Astrocyte (in vitro differentiated cells and primary cell): ENCODE results near the gene C16orf82. TPM values are rescaled to one million over a fixed set of nuclear protein-coding genes. Genes with fewer than 3 reads are reported as not detected.

Experiments used
- DNase-seq: peaks from one replicate; pipeline ENCODE4 v3.0.0-alpha.2; 2010; ENCODE audit warnings: low read depth
- FAIRE-seq: peaks from 2 replicates; lab custom pipeline; 2011; peaks lifted over from hg19 to GRCh38; lab: Jason Lieb, UNC
- H2AFZ ChIP-seq: 2 replicates; pipeline ENCODE4 v1.6.0; 2012; ENCODE audit warnings: low read depth, low read length, inconsistent platforms
- H3K27ac ChIP-seq: 2 replicates; pipeline ENCODE4 v1.5.1; 2011; ENCODE audit warnings: low read depth, low read length, inconsistent platforms
- H3K27me3 ChIP-seq: 2 replicates; pipeline ENCODE4 v1.6.0; 2011; ENCODE audit warnings: low read length, inconsistent platforms; ENCODE audit not compliant: insufficient read depth
- H3K36me3 ChIP-seq: 2 replicates; pipeline ENCODE4 v1.5.1; 2011; ENCODE audit warnings: low read length, inconsistent platforms; ENCODE audit not compliant: insufficient read depth
- H3K4me1 ChIP-seq: 2 replicates; pipeline ENCODE4 v1.5.1; 2011; ENCODE audit warnings: low read length, inconsistent platforms; ENCODE audit not compliant: insufficient read depth
- H3K4me2 ChIP-seq: 2 replicates; pipeline ENCODE4 v1.6.0; 2012; ENCODE audit warnings: low read length, inconsistent platforms
- H3K4me3 ChIP-seq: 2 replicates; pipeline ENCODE4 v1.5.1; 2011; ENCODE audit warnings: low read depth, mild to moderate bottlenecking, low read length, inconsistent platforms; ENCODE audit not compliant: insufficient read depth
- H3K79me2 ChIP-seq: 2 replicates; pipeline ENCODE4 v1.6.0; 2012; ENCODE audit warnings: mild to moderate bottlenecking, low read length, inconsistent platforms; ENCODE audit not compliant: insufficient read depth
- H3K9ac ChIP-seq: 2 replicates; pipeline ENCODE4 v1.6.0; 2012; ENCODE audit warnings: mild to moderate bottlenecking, low read length, inconsistent platforms
- H3K9me3 ChIP-seq: 2 replicates; pipeline ENCODE4 v1.5.1; 2012; ENCODE audit warnings: low read depth, mild to moderate bottlenecking, low read length, inconsistent platforms; ENCODE audit not compliant: insufficient read depth
- H4K20me1 ChIP-seq: 2 replicates; pipeline ENCODE4 v1.6.0; 2012; ENCODE audit warnings: low read length, inconsistent platforms; ENCODE audit not compliant: insufficient read depth
- H3K27ac Mint-ChIP-seq: one replicate; pipeline ENCODE4 v1.8.0; 2021; ENCODE audit warnings: mild to moderate bottlenecking, mixed read lengths; ENCODE audit not compliant: unreplicated experiment
- H3K27me3 Mint-ChIP-seq: one replicate; pipeline ENCODE4 v1.8.0; 2021; ENCODE audit warnings: low read depth, mixed read lengths; ENCODE audit not compliant: unreplicated experiment
- H3K36me3 Mint-ChIP-seq: one replicate; pipeline ENCODE4 v1.8.0; 2021; ENCODE audit warnings: low read depth, mixed read lengths; ENCODE audit not compliant: unreplicated experiment
- H3K4me1 Mint-ChIP-seq: one replicate; pipeline ENCODE4 v1.8.0; 2021; ENCODE audit warnings: low read depth, mixed read lengths; ENCODE audit not compliant: unreplicated experiment
- H3K4me3 Mint-ChIP-seq: one replicate; pipeline ENCODE4 v1.8.0; 2021; ENCODE audit warnings: mild to moderate bottlenecking, moderate library complexity, mixed read lengths; ENCODE audit not compliant: unreplicated experiment
- H3K9me3 Mint-ChIP-seq: one replicate; pipeline ENCODE4 v1.8.0; 2021; ENCODE audit warnings: mild to moderate bottlenecking, mixed read lengths; ENCODE audit not compliant: unreplicated experiment
- EZH2 ChIP-seq: IDR thresholded peaks from 2 replicates; pipeline ENCODE4 v1.6.1; 2012; ENCODE audit warnings: mild to moderate bottlenecking, low read length, inconsistent platforms; ENCODE audit not compliant: insufficient read depth
- total RNA-seq: library from RNA; stranded (reverse); gene quantifications from 2 replicates; pipeline ENCODE4 v1.2.1, GENCODE V29; 2021
- TF ChIP-seq, protein P1 (sequence below): IDR thresholded peaks from 2 replicates; pipeline ENCODE4 v1.5.1; 2011; ENCODE audit warnings: low read depth, mild to moderate bottlenecking, inconsistent platforms, low read length, moderate library complexity; ENCODE audit not compliant: insufficient read depth

Gene C16orf82
- total RNA-seq, 1 donor from 2014 or later, result not detected

DNA sequence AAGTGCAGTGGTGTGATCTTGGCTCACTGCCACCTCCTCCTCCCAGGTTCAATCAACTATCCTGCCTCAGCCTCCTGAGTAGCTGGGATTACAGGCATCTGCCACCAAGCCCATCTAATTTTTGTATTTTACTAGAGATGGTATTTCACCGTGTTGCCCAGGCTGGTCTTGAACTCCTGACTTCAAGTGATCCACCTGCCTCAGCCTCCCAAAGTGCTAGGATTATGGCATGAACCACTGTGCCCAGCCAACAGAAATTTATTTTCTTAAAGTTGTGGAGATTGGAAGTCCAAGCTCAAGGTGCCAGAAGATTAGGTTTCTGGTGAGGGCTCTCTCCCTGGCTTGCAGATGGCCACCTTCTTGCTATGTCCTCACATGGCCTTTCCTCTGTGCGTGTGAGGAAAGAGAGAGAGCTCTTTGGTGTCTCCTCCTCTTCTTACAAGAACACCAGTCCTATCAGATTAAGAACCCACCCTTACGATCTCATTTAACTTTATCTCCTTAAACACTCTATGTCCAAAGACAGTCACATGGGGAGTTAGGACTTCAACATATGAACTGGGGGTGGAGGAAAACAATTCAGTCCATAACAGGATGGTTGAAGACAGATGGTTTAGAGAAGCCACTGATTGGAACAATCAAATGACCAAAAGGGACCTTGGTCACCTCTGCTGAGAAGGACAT lies 31.8 kb downstream of the C16orf82 start:
- FAIRE-seq, result no peak
- no peaks in the 10 kb centered on the region for H3K9me3 ChIP-seq
- H4K20me1 ChIP-seq, result no peaks in the 10 kb centered on the region
- Mint-ChIP-seq H3K9me3 (peaks cover 8% of the 10 kb centered on the region), H3K27ac (no peak overlapping the region), H3K36me3 (no peaks in the 10 kb centered on the region), H3K4me3 (no peak overlapping the region), H3K27me3 (peaks cover 3% of the 10 kb centered on the region), H3K4me1 (no peaks in the 10 kb centered on the region)
- H2AFZ ChIP-seq, result no peak overlapping the region
- H3K4me2 ChIP-seq, result no peak overlapping the region
- no peaks in the 10 kb centered on the region for H3K79me2 ChIP-seq
- H3K4me1 ChIP-seq, result no peaks in the 10 kb centered on the region
- no peak overlapping the region for H3K27ac ChIP-seq
- no peak overlapping the region for H3K4me3 ChIP-seq
- H3K27me3 ChIP-seq, result no peaks in the 10 kb centered on the region
- H3K9ac ChIP-seq, result no peak overlapping the region
- no peaks in the 10 kb centered on the region for H3K36me3 ChIP-seq
- DNase-seq, result no peak
- TF ChIP-seq, protein P1, sequence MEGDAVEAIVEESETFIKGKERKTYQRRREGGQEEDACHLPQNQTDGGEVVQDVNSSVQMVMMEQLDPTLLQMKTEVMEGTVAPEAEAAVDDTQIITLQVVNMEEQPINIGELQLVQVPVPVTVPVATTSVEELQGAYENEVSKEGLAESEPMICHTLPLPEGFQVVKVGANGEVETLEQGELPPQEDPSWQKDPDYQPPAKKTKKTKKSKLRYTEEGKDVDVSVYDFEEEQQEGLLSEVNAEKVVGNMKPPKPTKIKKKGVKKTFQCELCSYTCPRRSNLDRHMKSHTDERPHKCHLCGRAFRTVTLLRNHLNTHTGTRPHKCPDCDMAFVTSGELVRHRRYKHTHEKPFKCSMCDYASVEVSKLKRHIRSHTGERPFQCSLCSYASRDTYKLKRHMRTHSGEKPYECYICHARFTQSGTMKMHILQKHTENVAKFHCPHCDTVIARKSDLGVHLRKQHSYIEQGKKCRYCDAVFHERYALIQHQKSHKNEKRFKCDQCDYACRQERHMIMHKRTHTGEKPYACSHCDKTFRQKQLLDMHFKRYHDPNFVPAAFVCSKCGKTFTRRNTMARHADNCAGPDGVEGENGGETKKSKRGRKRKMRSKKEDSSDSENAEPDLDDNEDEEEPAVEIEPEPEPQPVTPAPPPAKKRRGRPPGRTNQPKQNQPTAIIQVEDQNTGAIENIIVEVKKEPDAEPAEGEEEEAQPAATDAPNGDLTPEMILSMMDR, result no peak
- TF ChIP-seq EZH2, result no peak

DNA sequence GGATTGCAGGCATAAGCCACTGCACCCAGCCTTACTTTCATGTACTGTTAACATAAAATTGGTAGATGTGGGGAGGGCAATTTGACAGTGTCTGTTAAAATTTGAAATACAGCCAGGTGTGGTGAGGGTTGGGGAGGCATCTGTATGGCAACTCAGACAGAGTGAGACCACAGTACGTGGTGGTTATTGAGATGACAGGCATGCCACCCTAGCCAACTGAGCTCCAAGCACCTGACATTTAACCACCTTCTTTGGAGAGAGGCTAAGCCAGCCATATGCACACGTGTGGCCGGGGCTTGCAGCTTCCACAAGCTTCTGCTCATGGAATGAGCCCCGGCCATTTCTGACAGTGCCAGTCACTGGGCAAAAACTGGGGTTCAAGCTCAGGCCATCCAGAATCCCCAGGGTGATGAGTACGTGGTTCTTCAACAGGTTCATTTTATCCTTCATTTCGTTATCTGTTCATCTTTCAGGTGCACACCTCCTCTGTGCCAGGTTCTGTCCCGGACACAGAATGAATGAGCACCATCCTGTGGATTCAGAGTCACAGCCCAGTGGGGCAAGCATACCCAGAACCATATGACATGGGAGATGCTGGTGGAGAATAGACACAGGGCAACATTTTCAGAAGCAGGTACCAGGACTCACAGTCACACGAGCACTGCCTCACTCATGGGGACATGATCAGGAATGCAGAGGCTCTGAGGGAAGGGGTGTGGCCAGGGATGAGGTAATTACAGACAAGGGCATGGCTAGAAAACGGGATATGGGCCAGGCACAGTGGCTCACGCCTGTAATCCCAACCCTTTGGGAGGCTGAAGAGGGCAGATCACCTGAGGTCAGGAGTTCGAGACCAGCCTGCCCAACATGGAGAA lies 36.2 kb downstream of the C16orf82 start:
- no peak overlapping the region for H3K27ac Mint-ChIP-seq
- TF ChIP-seq, protein P1, result no peak
- no peak for TF ChIP-seq EZH2
- FAIRE-seq (no peak), DNase-seq (no peak)
- no peak overlapping the region for H3K27ac ChIP-seq
- no peaks in the 10 kb centered on the region for H4K20me1 ChIP-seq
- H3K4me1 ChIP-seq, result no peaks in the 10 kb centered on the region
- H3K4me3 Mint-ChIP-seq, result no peak overlapping the region
- no peak overlapping the region for H3K9ac ChIP-seq
- H3K36me3 Mint-ChIP-seq, result no peaks in the 10 kb centered on the region
- no peak overlapping the region for H3K4me2 ChIP-seq
- H3K27me3 Mint-ChIP-seq, result peaks cover 6% of the 10 kb centered on the region
- no peaks in the 10 kb centered on the region for H3K79me2 ChIP-seq
- no peaks in the 10 kb centered on the region for H3K9me3 ChIP-seq
- H3K4me3 ChIP-seq, result no peak overlapping the region
- H3K9me3 Mint-ChIP-seq, result peaks cover 6% of the 10 kb centered on the region
- no peak overlapping the region for H2AFZ ChIP-seq
- no peaks in the 10 kb centered on the region for H3K4me1 Mint-ChIP-seq
- H3K36me3 ChIP-seq, result no peaks in the 10 kb centered on the region
- no peaks in the 10 kb centered on the region for H3K27me3 ChIP-seq
